ENCODE measurements around the gene BARX2.

Gene BARX2

DNA sequence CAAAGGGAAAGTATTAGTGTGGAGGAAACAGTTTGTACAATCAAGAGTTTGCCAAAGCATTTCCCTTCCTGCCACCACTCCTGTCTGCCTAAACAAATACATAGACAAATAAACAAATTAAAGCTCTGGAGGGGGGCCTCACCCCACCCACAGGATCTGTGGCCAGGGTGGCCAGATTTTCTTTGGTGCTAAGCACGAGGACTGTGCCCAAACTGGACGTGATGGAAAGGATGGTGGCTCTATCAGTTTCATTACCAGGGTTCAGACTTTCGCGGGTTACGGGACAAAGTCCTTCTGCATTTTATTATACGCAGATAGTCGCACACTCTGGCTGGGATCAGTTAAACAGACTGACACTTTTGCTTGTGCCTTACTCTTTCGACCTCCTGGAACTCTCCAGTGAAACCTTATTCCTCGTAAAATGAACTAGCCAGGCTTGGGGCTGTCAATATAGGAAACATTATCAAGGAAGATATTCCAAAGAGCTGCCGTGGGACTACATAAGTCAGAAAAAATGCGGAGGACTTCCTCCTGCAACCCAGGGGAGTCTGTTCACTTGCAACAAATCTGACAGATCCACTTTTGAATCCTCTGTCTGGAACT is 11.2 kb downstream of the BARX2 start:
- H3K27ac ChIP-seq, result no peak overlapping the region
- ChIA-PET POLR2A (ENCODE audit: low non-redundant PET) (no interaction called here), CTCF (interaction anchor here (0.7 kb wide), 1 partner anchor 333 kb away, joined by 3 read pairs; no protein-coding TSS in a partner anchor)
- no peak for TF ChIP-seq CTCF (conservative IDR thresholded peaks at IDR 0.05; ENCODE audit: low read depth)
- DNase-seq (ENCODE audit: low spot score), result no peak

- CTCF ChIA-PET, result no interaction called here
- DNase-seq (ENCODE audit: low spot score), result no peak
- H3K27ac ChIP-seq, result no peak overlapping the region
- POLR2A ChIA-PET (ENCODE audit: low non-redundant PET), result no interaction called here
- TF ChIP-seq CTCF (conservative IDR thresholded peaks at IDR 0.05; ENCODE audit: low read depth), result no peak
These were observed 11.8 kb downstream of the BARX2 start for GRCh38 chr11:129387434-129387833.

- H3K27ac ChIP-seq, result no peak overlapping the region
- POLR2A ChIA-PET (ENCODE audit: low non-redundant PET), result no interaction called here
- no peak for TF ChIP-seq CTCF (conservative IDR thresholded peaks at IDR 0.05; ENCODE audit: low read depth)
- CTCF ChIA-PET, result no interaction called here
- DNase-seq (ENCODE audit: low spot score), result no peak
These were observed 13.2 kb downstream of the BARX2 start for GRCh38 chr11:129388824-129389223.

GRCh38 chr11:129390303-129390821 is 14.7 kb downstream of the BARX2 start:
- CTCF ChIA-PET, result interaction anchor here (0.5 kb wide), 1 partner anchor 647 kb away, joined by 4 read pairs; no protein-coding TSS in a partner anchor
- TF ChIP-seq CTCF (conservative IDR thresholded peaks at IDR 0.05; ENCODE audit: low read depth), result no peak
- H3K27ac ChIP-seq, result no peak overlapping the region
- no peak for DNase-seq (ENCODE audit: low spot score)
- POLR2A ChIA-PET (ENCODE audit: low non-redundant PET), result no interaction called here

DNA sequence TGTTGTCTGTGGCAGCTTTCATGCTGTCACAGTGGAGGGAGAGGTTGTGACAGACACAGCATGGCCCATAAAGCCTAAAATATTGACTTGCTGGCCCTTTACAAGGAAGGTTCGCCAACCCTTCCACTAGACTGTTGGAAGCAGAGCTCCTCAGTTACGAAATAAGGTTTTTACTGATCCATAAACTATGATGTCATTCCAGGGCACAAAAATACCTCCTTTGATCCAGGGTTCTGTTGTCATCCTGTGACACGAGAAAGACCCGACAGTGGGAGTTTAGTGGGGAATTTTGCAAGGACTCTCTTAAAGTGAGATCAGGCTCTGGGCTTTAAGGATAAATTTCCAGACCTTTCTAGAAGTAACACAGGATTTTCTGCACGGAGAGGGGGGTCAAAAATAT is 15.7 kb downstream of the BARX2 start:
- no peak for TF ChIP-seq CTCF (conservative IDR thresholded peaks at IDR 0.05; ENCODE audit: low read depth)
- H3K27ac ChIP-seq, result no peak overlapping the region
- no peak for DNase-seq (ENCODE audit: low spot score)
- ChIA-PET POLR2A (ENCODE audit: low non-redundant PET) (no interaction called here), CTCF (no interaction called here)

DNA sequence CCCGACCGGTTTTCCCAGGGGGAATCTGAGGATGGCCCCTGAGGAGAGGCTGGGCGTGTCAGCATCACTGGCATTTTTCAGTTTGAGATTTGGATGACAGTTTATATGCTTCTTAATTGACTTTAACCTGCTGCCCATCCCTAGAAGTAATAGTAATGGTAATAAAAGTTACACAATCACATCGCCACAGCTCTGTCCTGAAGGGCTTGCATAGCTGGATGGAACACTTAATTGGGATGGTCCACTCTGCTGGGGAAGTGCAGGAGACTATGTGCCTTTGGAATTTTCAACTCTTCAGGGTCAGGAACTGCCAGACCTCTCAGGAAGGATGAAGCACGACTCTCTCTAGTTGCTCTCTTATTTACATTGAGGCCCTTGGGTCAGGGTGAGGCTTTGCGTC is 16.2 kb downstream of the BARX2 start:
- CTCF ChIA-PET, result no interaction called here
- POLR2A ChIA-PET (ENCODE audit: low non-redundant PET), result no interaction called here
- no peak overlapping the region for H3K27ac ChIP-seq
- DNase-seq (ENCODE audit: low spot score), result no peak
- no peak for TF ChIP-seq CTCF (conservative IDR thresholded peaks at IDR 0.05; ENCODE audit: low read depth)
